HG02885 (cell line): Measurements from ENCODE around the gene ZNF526.
A peak's percentile ranks its signal among the peaks of the same experiment; 100 is the strongest.

Source experiments
- ATAC-seq: cut with Tn5 transposase; IDR thresholded peaks from one replicate; pipeline ENCODE4 v1.9.1; 2021; ENCODE audit warnings: mild to moderate bottlenecking; ENCODE audit not compliant: unreplicated experiment, poor library complexity

ZNF526 gene

DNA sequence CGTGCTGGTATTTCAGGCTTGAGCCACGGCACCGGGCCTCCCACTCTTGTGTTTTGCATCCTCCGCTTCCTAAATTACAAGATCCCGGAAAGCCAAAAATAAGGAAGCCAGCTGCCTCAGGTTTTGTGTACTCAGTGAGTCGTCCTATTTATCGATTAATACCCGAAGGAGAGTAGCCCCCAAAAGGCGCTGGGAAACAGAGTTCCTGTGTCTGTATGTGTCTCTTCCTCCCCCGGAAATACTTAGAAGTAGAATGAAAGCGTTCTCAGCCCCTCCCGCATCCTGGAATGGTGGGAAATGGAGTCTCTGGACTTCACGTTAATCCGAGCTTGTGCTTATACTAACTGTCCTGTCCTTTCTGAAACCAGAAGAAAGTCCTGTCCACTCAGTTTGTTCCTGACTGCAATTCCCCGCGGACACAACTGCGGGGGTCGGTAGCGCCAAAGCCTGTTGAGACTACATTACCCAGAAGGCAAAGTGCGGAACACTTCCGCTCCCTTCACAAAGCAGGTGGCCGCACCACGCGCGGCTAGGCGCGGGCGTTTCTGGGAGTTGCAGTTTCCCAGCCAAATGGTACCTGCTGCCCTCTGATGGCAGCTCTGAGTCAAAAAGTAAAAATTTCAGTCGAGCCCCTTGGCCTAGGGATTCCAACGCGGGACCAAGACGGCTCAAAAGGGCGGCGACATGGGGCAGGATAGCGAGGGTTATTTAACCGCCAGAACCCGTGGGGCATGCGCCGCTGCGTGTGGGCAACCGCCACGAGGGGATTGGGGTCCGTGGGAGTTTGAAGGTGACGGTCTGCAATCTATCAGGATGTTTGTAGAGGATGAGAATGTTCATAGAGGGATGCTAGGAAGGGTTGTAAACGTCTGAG, 24.5 kb downstream of the ZNF526 start:
- peak; percentile 40 for ATAC-seq

DNA sequence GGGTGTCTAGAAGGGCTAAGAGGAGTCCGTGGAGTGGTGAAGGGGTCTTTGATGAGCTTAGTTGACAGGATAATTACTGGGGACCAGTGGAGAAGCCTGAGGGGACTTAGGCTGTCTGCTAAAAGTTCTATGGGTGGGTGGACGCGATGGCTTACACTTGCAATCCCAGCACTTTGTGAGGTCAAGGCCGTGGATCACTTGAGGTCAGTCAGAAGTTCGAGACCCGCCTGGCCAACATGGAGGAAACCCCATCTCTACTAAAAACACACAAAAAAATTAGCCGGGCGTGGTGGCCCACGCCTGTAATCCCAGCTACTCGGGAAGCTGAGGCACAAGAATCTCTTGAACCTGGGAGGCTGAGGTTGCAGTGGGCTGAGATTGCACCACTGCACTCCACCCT, 25.1 kb downstream of the ZNF526 start:
- no peak for ATAC-seq

DNA sequence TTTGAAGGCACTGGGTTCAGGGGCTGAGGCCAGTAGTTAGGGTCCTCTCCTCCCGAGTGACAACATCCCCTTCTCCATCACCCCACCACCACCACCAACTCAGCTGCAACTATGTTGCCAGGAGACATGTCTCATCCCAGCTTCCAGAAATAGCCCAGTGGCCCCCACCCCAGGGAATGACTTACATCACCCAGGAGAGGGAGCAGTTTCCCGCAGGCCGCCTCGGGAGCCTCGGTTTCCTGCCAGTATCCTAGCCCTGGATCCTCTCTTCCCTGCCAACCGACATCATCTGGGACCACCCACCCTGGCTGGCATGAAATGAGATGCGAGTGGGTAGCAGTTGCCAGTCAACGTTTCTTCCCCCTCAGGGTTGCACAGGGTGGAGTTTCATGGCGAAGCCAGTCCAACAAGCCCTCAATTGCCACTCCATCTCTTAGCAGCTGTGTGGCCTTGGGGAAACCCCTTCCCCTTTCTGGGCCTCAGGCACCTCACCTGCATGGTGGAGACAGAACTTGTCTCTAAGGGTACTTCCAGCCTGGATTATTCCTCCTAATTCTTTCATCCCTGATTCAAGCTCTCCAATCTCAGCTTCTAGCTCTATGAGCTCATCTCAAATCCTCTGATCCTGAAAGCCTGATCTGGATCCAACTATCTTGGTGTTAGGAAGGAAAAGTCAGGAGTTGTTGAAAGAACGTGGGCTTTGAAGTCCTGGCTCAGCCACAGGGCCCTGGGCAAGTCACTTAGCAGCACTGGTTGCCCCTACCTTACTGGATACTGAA, 26.2 kb downstream of the ZNF526 start:
- ATAC-seq: no peak

DNA sequence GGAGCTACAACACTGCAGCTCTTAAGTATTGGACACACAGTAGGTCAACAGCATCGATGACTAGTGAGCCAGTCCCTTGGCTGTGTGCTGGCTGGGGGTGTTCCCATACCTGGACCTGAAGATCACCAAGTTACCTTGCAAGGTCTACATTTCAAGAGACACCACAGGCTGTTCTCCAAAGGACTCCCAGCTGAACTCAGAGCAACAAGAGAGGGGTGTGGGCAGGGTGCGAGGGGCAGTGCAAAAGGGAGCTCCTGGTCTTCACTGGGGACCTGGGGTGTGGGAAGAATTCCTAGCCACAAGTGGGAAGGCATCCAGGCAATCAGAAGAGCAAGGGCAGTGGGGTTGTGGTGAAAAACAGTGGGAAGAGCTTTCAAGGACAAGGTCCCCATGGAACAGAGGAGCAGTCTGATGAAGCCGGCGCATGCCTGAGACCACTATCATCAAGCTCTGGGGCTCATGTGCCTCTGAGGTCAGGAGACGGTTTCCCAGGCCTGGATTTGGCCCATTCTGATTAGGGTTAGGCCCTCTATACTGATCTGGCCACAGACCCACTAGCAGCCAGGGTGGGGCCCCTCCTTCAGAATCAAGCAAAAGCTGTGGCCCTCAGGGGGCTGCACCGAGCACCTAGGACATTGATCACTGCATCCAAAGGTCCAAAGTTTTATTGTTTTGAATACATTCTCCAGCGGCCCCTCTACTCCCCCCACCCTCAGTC, 27.0 kb downstream of the ZNF526 start:
- ATAC-seq: no peak

DNA sequence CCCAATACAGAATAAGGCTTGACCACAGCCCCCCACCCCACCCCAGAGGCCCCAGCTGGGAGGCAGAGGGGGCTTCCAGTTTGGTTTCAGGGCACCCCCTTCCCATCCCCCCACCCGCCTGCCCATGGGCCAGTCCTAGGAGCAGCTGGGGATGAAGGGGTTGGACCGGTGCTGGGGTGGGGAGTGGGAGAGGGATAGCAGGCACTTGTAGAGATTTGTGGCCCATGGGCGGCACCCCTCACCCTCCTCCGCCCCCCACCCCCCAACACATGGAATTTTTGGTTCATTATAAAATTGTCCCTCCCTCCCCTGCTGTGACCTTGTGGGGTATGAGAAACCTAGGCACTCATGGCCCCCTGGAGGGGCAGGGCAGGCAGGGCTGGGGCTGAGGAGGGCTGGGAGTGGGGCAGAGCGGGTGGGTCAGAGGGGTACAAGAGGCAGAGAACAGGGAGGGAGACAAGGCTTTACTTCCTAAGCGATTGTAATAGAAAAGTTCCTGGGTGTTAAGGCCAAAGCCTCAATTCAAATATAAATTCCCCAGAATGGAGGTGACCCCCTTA, 27.6 kb downstream of the ZNF526 start:
- ATAC-seq: no peak

DNA sequence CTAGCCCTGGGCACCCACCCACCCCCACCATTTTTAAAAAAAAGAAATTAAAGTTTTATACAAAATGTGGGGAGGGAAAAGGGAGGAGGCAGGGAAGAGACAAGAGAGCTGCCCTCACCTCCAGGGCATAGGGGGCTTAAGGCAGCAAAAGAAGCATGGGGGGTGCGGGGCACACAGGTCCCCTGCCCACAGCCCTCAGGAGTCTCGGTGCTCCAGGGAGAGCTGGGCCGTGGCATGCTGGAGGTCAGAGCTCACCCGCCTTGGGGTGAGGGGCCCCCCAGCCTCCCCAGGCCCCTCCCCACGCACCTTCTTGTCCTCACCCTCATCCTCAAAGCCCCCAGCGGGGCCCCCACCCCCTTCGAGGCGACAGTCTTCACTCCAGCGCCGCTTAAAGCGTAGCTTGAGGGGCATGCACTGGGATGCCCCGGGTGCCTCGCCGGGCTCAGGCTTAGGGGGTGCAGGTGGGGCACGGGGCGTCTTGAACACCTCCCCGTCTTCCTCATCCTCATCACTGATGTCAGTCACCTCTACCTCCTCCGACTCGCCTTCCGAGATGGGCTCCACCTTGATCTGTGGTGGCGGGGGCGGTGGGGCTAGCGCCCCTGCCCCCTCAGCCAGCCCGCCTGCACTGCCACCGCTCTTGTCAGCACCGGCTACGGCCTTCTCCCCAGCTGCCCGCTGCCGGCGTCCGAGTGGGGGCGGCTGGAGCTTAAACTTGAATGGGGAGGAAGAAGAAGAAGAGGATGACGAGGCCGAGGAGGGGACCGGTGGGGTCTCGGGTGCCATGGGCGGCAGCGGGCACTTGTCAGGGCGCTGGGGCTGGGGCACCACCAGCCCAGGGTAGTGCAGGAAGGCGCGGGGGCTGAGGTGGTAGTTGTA, 28.4 kb downstream of the ZNF526 start:
- ATAC-seq: no peak

DNA sequence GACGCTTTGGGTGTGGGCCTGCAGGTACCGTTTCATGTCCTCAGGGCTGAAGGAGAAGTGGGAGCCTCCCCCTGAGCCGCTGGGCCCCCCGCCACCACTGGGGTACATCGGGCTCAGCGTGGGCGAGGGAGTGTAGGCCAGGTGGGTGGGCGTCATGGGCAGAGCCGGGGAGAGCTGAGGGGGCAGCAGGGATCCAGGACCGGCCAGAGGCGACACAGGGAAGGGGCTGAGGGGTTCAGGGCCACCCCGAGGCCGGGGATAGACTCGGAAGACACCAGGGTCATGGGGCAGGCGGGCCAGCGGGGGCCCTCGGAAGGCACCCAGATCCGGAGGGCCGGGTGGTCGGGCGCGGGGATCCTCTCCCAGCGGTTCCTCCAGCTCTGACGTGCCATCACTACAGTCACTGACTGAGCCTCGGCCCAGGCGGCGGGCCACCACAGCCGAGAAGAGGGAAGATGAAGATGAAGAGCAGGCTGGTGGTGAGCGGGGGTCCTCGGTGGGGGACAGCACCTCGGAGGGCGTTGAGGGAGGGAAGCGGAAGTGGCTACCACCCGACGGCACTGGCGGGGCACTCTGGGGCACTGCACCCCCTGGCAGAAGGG, 29.1 kb downstream of the ZNF526 start:
- ATAC-seq: no peak

DNA sequence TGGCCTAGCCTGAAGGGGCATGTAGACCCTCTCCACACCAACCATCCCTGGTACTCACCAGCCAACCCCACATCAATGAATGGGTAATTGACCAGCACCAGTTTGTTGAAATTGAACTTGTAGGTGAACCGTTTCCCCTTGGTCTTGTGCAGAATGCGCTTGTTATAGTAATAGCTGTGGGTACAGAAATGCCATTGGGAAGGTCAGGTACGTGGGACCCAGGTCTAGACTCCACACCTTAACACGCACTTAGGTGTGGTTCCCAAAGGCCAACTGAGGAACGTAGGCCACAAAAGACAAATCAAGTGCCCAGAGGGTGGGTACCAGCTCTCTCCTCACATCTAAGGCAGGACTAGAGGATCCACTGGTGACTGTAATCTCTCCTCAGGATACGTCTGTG, 29.7 kb downstream of the ZNF526 start:
- ATAC-seq: no peak

DNA sequence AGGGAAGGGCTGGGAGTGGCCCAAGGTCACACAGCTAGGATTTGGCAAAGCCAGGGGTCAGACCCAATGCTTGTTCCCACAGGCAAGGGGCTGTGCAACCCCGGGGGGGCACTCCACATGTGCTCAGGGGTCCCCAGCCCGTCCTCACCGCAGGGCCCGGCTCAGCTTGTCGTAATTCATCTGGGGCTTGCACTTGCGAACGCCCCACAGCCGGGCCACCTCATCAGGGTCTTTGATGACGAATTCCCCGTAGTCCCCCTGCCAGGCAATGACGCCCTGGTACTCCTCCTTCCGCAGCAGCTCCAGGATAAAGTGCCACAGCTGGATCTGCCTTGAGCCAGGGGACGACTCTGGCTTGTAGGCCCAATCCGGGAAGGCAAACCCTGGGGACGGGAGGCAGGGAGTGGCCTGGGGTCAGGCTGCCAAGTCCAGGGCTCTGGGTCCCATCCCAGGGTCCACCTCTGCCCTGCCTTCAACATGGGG, 30.1 kb downstream of the ZNF526 start:
- ATAC-seq: no peak

DNA sequence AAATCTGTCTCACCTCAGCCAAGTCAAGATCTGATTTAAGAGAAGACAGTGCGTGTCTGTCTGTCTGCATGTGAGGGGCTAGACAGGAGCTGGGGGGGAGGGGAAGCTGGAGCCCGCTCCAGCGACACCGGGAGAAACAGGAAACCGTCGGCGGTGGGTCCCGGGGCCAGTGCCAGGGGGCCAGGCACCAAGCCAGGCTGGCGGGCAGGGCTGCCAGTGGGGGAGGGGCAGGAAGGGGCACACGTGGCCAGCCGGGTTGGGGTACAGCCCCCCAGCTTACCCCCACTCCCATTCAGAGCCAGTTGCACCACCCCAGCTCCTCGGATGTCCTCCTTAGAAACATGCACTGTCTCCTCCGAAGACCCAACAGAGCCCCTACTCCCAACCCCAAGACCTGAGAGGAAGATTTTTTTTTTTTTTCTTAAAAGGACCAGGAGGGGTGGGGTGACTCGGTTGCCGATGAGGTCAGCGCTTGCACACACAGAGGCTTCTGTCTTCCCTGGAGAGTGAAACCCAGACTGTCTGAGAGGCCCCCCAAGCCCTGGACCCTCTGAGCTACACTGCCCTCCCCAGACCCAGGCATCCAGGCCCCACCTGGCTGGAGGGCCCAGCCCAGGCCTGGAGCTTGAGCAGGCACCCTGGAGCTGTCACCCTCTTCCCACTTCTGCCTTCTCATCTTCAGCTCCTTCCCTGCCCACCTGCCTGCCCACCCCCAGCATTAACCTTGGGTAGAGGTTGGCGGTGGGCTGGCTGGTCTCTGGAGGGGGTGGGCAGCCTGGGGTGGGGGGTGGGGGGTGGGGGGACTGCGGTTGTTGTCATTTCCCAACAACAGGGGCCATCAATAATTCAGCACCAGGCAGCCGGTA, 30.8 kb downstream of the ZNF526 start:
- ATAC-seq: no peak

DNA sequence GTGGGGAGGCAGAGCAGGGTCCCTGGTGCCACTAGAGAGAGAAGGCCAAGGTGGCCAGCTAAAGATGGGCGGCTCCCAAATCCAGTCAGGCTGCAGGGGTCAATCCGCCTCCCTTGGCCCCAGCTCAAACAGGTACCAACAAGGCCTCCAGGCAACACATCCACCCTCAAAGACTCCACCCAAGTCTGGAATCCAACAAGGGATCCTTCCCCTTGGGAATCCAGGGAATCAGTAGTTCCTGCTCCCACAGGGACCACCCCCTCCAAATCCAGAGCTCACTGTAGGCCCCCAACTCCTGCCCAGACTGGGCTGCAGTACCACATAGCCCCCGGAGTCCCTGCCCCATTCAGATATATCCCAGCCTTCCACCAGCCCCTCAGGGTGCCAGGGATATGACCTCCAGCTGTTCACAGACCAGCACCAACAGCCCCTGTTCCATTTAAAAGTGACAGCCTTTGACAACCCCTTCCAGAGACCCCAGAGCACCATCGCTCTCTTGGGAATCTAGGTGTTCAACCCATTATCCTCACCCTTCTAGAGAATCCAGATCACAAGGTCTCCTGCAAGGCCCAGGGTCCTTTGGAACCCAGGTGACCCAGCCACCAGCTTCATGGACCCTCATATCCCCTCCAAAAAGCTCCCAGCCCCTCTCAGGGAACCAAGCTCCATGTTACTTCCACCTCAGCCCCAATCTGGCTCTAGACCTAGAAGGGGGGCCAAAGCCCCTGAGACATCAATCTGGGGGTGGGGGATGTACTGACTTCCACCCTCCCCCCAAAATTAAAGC, 31.7 kb downstream of the ZNF526 start:
- no peak for ATAC-seq

DNA sequence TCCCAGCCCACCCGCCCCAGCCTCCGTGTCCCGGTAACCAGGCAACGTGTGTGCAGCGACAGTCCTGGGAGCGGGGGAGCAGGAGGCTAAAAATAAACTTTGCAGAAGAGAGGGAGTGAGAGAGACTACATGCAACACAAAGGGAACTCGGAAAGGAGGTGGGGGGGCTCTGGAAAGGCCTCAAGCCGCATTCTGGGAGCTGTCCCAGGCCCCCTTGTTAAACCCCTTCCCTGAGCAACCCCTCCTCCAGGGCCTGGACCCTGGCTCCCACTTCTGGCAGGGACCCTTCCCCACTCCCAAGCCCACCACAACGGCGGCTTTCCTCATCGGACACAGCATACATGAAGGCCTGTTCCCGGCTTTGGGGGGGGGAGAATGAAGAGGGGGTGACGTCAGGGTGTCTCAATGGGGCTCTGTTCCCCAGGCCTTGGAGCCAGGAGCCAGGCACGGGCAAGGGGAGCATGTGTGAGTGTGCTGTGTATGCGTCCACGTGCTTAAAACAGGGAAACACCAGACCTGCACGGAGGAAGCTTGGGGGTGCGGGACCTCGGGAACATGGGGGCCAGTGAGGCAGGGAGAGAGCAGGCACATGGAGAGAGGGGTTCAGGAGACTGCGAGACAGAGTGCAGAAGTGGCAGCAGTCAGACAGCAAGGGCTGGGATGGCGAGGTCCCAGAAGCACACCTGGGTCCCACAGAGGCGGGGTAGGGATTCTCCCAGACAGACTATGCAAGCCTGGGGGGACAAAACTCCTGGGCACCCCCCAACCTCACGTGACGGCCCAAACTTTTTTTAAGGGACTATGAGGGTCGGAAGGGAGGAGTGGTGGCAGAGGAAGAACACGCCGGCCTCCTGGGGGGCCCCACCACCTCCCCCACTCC, 32.5 kb downstream of the ZNF526 start:
- ATAC-seq: no peak

DNA sequence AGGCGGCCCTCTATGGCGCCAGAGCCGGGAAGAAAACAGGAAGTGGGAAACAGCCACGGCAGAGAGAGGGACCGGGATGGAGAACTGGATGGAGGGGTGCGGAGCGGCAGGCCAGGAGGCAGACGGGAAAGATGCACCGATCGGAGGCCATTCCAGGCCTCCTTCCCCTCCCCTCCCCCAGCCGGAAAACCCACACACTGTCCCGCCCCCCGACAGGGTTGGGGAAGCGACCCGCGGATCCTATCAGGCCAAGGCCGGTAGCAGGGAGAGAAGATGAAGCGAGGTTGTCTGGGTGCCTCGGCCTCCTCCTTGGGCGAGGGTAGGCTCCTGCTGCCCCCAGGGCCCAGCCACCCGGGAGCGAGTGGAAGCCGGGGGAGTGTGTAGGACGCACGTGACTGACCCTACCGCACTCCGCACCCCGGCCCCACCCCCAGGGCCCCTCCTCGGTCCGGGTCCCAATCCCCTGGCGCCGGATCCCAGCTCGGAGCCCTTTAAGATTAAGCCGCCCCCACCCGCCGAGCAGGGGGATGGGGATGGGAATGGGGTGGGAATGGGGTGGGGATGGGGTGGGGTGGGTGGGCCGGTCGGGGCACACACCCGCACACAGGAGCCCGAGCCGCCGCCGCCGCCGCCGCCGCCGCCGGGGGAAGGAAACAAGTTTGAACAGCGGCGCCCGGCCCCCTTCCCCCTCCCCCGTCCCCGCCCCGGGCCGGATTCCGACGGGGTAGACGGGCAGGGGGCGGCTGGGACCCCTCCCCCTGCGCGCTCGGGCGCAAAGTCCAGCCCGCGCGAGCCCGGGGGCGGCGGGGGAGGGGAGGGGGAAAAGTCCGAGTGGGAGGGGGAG, 33.4 kb downstream of the ZNF526 start:
- ATAC-seq: peak; percentile 9

DNA sequence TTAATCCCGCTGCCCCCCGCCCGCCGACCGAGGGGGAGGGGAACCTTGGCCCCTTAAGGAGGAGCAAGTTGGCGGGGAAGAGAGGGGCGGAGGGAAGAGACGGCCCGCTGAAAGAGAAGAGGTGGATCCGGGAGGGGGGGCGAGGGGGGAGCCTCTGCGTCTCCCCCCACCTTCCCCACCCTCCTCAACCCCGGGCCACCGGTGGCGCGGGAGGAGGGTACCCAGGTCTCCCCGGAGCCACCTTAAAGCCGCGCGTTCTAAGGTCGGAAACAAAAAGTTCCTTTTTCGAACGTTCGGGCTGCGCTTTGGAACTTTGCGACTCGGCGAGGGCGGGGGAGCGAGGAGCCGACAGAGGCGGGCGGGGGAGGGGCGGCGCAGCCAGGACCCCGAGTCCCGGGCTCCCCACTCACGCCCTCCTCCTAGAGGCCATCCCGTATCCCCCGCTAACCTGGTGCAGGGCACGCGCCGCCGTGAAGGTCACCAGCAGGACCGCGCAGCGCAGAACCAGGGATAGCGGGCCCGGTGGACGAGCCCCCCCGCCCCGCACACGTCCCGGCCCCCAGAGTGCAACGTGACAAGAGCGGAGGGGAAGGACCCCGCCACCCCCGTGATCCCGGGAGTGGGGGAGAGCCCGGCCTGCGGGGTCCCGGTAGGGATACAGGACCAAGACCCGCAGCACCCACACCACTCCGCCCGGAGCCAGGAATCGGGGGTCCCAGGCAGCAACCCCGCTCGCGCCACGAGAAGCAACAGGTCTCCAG, 34.2 kb downstream of the ZNF526 start:
- peak; percentile 35 for ATAC-seq
